H1 (cell line): ENCODE data around the gene BCAR1. TPM values are rescaled to one million over a fixed set of nuclear protein-coding genes. Genes with fewer than 3 reads are reported as not detected.

ENCODE experiments used
- CTCF ChIA-PET: fragments of 300-600 bp; sonication (Branson Sonifier 250); formaldehyde crosslinking; loops from one replicate; lab custom pipeline; 2021; ENCODE audit not compliant: partially characterized antibody; lab: Charles Lee
- POLR2A ChIA-PET: fragments of 300-600 bp; sonication (Branson Sonifier 250); formaldehyde crosslinking; loops from one replicate; lab custom pipeline; 2021; ENCODE audit warnings: inconsistent platforms; ENCODE audit not compliant: partially characterized antibody; lab: Charles Lee
- DNase-seq, 2 experiments: peaks; one replicate each; pipeline versions ENCODE4 v3.0.0 to v3.0.0-alpha.2; 2010 to 2022; ENCODE audit warnings: low spot score in 2 of 2, low read depth in 1 of 2, mixed read lengths in 1 of 2
- FAIRE-seq: peaks from 2 replicates; lab custom pipeline; 2011; peaks lifted over from hg19 to GRCh38; lab: Jason Lieb, UNC
- H2AFZ ChIP-seq: 2 replicates; pipeline ENCODE4 v1.8.1; 2012; ENCODE audit warnings: low read length, inconsistent platforms
- H2AK5ac ChIP-seq: 2 replicates; pipeline ENCODE4 v1.6.1; 2013; ENCODE audit warnings: low read depth, low read length
- H2BK120ac ChIP-seq: replicated peaks from 2 replicates; pipeline ENCODE3; 2013; ENCODE audit warnings: low read depth, low read length, inconsistent platforms
- H2BK12ac ChIP-seq: 2 replicates; pipeline ENCODE4 v1.6.1; 2013; ENCODE audit warnings: low read depth, low read length
- H2BK15ac ChIP-seq: 2 replicates; pipeline ENCODE4 v1.6.1; 2013; ENCODE audit warnings: low read length
- H2BK20ac ChIP-seq: 2 replicates; pipeline ENCODE4 v1.6.1; 2013; ENCODE audit warnings: low read length
- H2BK5ac ChIP-seq: 2 replicates; pipeline ENCODE4 v1.6.1; 2013; ENCODE audit warnings: low read depth, low read length
- H3K14ac ChIP-seq: 2 replicates; pipeline ENCODE4 v1.6.1; 2013; ENCODE audit warnings: inconsistent platforms; ENCODE audit not compliant: insufficient read length
- H3K18ac ChIP-seq: 2 replicates; pipeline ENCODE4 v1.6.1; 2013; ENCODE audit warnings: low read length; ENCODE audit errors: extremely low read depth
- H3K23ac ChIP-seq: 2 replicates; pipeline ENCODE4 v1.6.1; 2013; ENCODE audit warnings: inconsistent platforms; ENCODE audit not compliant: insufficient read length
- H3K23me2 ChIP-seq: 2 replicates; pipeline ENCODE4 v1.6.1; 2013; ENCODE audit warnings: low read depth, low read length
- H3K27ac ChIP-seq: 2 replicates; pipeline ENCODE4 v1.6.1; 2011; ENCODE audit warnings: low read depth, low read length, inconsistent platforms
- H3K27me3 ChIP-seq, 4 experiments: replicated peaks in 1 of 4; 1 replicate in 1 of 4; 2 replicates in 3 of 4; pipeline versions ENCODE4 v1.6.1 to v1.8.1; 2011 to 2013; ENCODE audit warnings: low read length in 3 of 4, mild to moderate bottlenecking in 3 of 4, inconsistent platforms in 2 of 4, mixed read lengths in 2 of 4, moderate library complexity in 1 of 4; ENCODE audit not compliant: control insufficient read depth in 3 of 4, insufficient read depth in 3 of 4; ENCODE audit errors: extremely low read depth in 1 of 4
- H3K36me3 ChIP-seq, 4 experiments: 2 replicates each; pipeline versions ENCODE4 v1.6.1 to v1.8.1; 2011 to 2013; ENCODE audit warnings: mild to moderate bottlenecking in 4 of 4, low read length in 3 of 4, moderate library complexity in 2 of 4, control low read depth in 1 of 4, inconsistent platforms in 1 of 4; ENCODE audit not compliant: insufficient read depth in 4 of 4, control insufficient read depth in 2 of 4
- H3K4ac ChIP-seq: replicated peaks from 2 replicates; pipeline ENCODE3; 2013; ENCODE audit warnings: low read length, low read depth, mixed read lengths, inconsistent platforms; ENCODE audit not compliant: insufficient read length
- H3K4me1 ChIP-seq, 4 experiments: replicated peaks in 1 of 4; 1 replicate in 1 of 4; 2 replicates in 3 of 4; pipeline versions ENCODE4 v1.6.1 to v1.8.1; 2011 to 2013; ENCODE audit warnings: low read length in 3 of 4, inconsistent platforms in 2 of 4, mixed read lengths in 1 of 4; ENCODE audit not compliant: insufficient read depth in 4 of 4, control insufficient read depth in 3 of 4
- H3K4me2 ChIP-seq, 2 experiments: 2 replicates each; pipeline versions ENCODE4 v1.6.1 to v1.8.1; 2011 to 2013; ENCODE audit warnings: low read depth in 2 of 2, low read length in 2 of 2, control low read depth in 1 of 2, inconsistent platforms in 1 of 2, mild to moderate bottlenecking in 1 of 2; ENCODE audit not compliant: insufficient read depth in 1 of 2
- H3K4me3 ChIP-seq, 4 experiments: fragments of 200-600, 300-600 bp in 1 of 4; sonication (generic), shearing (Covaris generic), sonication (Bioruptor Twin) in 1 of 4; 2 replicates each; pipeline versions ENCODE4 v1.5.1 to v1.8.1; 2011 to 2016; ENCODE audit warnings: low read length in 4 of 4, low read depth in 3 of 4, control low read depth in 2 of 4, inconsistent platforms in 2 of 4, mild to moderate bottlenecking in 2 of 4, mixed read lengths in 1 of 4, moderate library complexity in 1 of 4; ENCODE audit not compliant: insufficient read depth in 2 of 4; ENCODE audit errors: extremely low read depth in 1 of 4
- H3K56ac ChIP-seq: replicated peaks from 2 replicates; pipeline ENCODE3; 2013; ENCODE audit warnings: low read depth, mild to moderate bottlenecking, mixed read lengths, low read length, inconsistent platforms; ENCODE audit not compliant: insufficient read length
- H3K79me1 ChIP-seq: 2 replicates; pipeline ENCODE4 v1.6.1; 2013; ENCODE audit warnings: low read depth, low read length, control low read depth
- H3K79me2 ChIP-seq, 2 experiments: 2 replicates each; pipeline versions ENCODE4 v1.6.1 to v1.8.1; 2012 to 2013; ENCODE audit warnings: low read length in 2 of 2, mild to moderate bottlenecking in 2 of 2, inconsistent platforms in 1 of 2; ENCODE audit not compliant: insufficient read depth in 2 of 2, control insufficient read depth in 1 of 2
- H3K9ac ChIP-seq, 4 experiments: replicated peaks in 1 of 4; 1 replicate in 1 of 4; 2 replicates in 3 of 4; pipeline versions ENCODE4 v1.6.1 to v1.8.1; 2011 to 2013; ENCODE audit warnings: low read depth in 3 of 4, low read length in 3 of 4, control low read depth in 2 of 4, mild to moderate bottlenecking in 2 of 4, moderate library complexity in 2 of 4, inconsistent platforms in 1 of 4; ENCODE audit errors: extremely low read depth in 1 of 4
- H3K9me3 ChIP-seq, 2 experiments: 2 replicates each; pipeline versions ENCODE4 v1.6.1 to v1.8.1; 2012 to 2013; ENCODE audit warnings: mild to moderate bottlenecking in 2 of 2, moderate library complexity in 2 of 2, control low read depth in 1 of 2, inconsistent platforms in 1 of 2, low read depth in 1 of 2, low read length in 1 of 2, mixed read lengths in 1 of 2; ENCODE audit not compliant: insufficient read depth in 2 of 2
- H4K20me1 ChIP-seq, 2 experiments: replicated peaks in 1 of 2; 2 replicates each; pipeline versions ENCODE3 to v1.8.1; 2011 to 2013; ENCODE audit warnings: inconsistent platforms in 2 of 2, low read length in 2 of 2, mild to moderate bottlenecking in 1 of 2; ENCODE audit not compliant: insufficient read depth in 2 of 2, control insufficient read depth in 1 of 2
- H4K5ac ChIP-seq: 2 replicates; pipeline ENCODE4 v1.6.1; 2013; ENCODE audit warnings: low read length, low read depth, mixed read lengths, inconsistent platforms; ENCODE audit not compliant: insufficient read length
- H4K8ac ChIP-seq: 2 replicates; pipeline ENCODE4 v1.8.0; 2013; ENCODE audit warnings: mild to moderate bottlenecking, moderate library complexity, low read length, inconsistent platforms; ENCODE audit not compliant: insufficient read depth; ENCODE audit errors: extremely low read depth
- H4K91ac ChIP-seq: replicated peaks from 2 replicates; pipeline ENCODE3; 2013; ENCODE audit warnings: low read length, mixed read lengths, inconsistent platforms; ENCODE audit not compliant: insufficient read length
- POU5F1 ChIP-seq: IDR thresholded peaks from 2 replicates; pipeline ENCODE4 v1.6.1; 2011; ENCODE audit warnings: low read depth, mild to moderate bottlenecking, low read length, moderate library complexity
- TAF1 ChIP-seq: IDR thresholded peaks from 2 replicates; pipeline ENCODE4 v1.6.1; 2011; ENCODE audit warnings: mild to moderate bottlenecking, low read depth, low read length
- WGBS, 2 experiments: shearing (Covaris generic) in 1 of 2; methylation state at CpG; one replicate each; pipeline versions ENCODE4 v1.1.6 to v1.1.7; 2013 to 2015; ENCODE audit warnings: low lambda C conversion rate in 2 of 2, mixed read lengths in 2 of 2, inconsistent platforms in 1 of 2, low coverage in 1 of 2, missing lambda C conversion rate in 1 of 2; ENCODE audit not compliant: insufficient replicate concordance in 2 of 2, insufficient coverage in 1 of 2, insufficient read length in 1 of 2; ENCODE audit errors: extremely low coverage in 1 of 2, missing lambda C conversion rate in 1 of 2; 5-methylcytosine and 5-hydroxymethylcytosine counted together
- polyA plus RNA-seq, 7 experiments: library from polyadenylated mRNA; depleted of rRNA in 3 of 7; stranded (reverse) in 5 of 7; unstranded in 2 of 7; fragments of >200 nt in 5 of 7; fragments of 200-250 nt in 2 of 7; gene quantifications; 1 replicate in 5 of 7; 2 replicates in 1 of 7; 4 replicates in 1 of 7; pipeline versions ENCODE4 v1.2.1 to v1.2.3, GENCODE V29; 2011 to 2013; ENCODE audit warnings: missing spikeins in 2 of 7, mixed read lengths in 2 of 7
- total RNA-seq: library from RNA; stranded (reverse); fragmentation: NEBNext Ultra II Directional; extraction: Animal tissue kit (Norgen Biotek cat#: 25700); gene quantifications from 2 replicates; pipeline ENCODE4 v1.2.1, GENCODE V29; 2021
- TF ChIP-seq, protein P1 (sequence below): IDR thresholded peaks from 2 replicates; pipeline ENCODE4 v1.6.1; 2012; ENCODE audit warnings: inconsistent platforms

The BCAR1 gene
- total and polyA plus RNA-seq, 2 of the 8 experiments (the other 6 are each of a cell fraction or from before 2014, with no cell fraction given): 59.8 to 105 TPM

DNA sequence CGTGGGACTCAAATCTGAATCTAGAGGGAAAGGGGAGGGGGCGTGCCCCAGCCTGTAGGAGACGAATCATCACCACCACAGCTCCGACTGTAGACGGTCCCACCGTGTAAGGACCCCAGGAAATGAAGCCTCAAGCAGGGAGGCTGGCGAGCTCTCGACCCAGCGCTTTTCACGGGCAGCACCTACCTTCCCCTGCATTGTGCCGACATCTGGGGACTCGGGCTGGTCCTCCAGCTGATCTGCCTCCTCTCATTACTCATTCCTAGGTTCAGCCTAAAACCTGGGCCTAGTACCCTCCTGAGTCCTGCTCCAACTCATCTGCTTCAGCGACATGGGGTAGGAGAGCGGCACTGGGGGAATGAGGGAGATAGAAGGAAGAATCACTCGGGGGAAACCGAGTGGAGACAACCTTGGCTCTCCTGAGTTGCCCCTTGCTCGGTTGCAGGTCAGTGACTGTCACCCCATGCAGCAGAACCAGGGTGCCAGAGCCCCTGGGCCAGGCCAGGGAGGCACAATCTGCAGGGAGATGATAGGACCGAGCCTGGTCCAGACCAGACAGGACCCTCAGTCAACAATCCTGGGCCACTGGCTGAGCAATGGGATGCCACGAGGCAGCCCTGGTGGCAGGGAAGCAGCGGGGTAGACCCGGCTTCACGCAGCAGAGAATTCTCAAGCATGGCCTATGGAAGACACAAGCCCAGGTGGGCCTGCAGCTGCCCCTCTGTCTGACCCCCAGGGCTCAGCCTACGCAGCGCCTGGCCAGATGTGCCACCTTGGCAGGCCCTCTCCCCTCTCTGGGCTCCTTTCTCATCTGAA, 833 bp upstream of the BCAR1 start:
- H3K27ac ChIP-seq: peak overlapping the region; percentile 84
- peak overlapping the region; percentile 62; the same call in 1 of the 2 replicates for H2AFZ ChIP-seq
- peak overlapping the region; percentile 76 to 89 for H3K4me2 ChIP-seq
- H3K56ac ChIP-seq: peak overlapping the region; percentile 63
- POLR2A ChIA-PET: interaction anchor here (0.9 to 16.2 kb wide), 9 partner anchors 12 to 181 kb away, joined by 3 to 375 read pairs (median 5); partner anchors contain the start of gene CFDP1
- peaks cover 14% of the 10 kb centered on the region; the same call in 1 of the 2 replicates for H3K23me2 ChIP-seq
- H2BK15ac ChIP-seq: peak overlapping the region; percentile 88; the same call in 1 of the 2 replicates
- H3K4me3 ChIP-seq: peak overlapping the region in 3 of 4 experiments; percentile 5 to 51 (median 19); a peak in 4 of 8 replicates
- H4K5ac ChIP-seq: peak overlapping the region; percentile 73
- H3K4ac ChIP-seq: peak overlapping the region; percentile 94
- FAIRE-seq: no peak
- peaks cover 27 to 31% of the 10 kb centered on the region in 2 experiments for H4K20me1 ChIP-seq
- H3K23ac ChIP-seq: no peak overlapping the region
- CTCF ChIA-PET: interaction anchor here (0.6 to 15.7 kb wide), 3 partner anchors 17 to 392 kb away, joined by 3 to 236 read pairs (median 16); no protein-coding TSS in a partner anchor
- H2BK12ac ChIP-seq: peak overlapping the region; percentile 97
- H4K91ac ChIP-seq: peak overlapping the region; percentile 98
- H2BK120ac ChIP-seq: peak overlapping the region; percentile 47
- peak overlapping the region; percentile 100; the same call in 1 of the 2 replicates for H2BK20ac ChIP-seq
- no peaks in the 10 kb centered on the region; a peak in 1 of 7 replicates for H3K27me3 ChIP-seq
- H4K8ac ChIP-seq: peak overlapping the region; percentile 84
- peaks cover 27 to 75% of the 10 kb centered on the region in 2 experiments for H3K79me2 ChIP-seq
- peak overlapping the region; percentile 97 for H2AK5ac ChIP-seq
- no peak for DNase-seq
- H3K36me3 ChIP-seq: no peaks in the 10 kb centered on the region
- H3K9me3 ChIP-seq: no peaks in the 10 kb centered on the region
- no peak overlapping the region for H3K14ac ChIP-seq
- H3K79me1 ChIP-seq: peaks cover 41% of the 10 kb centered on the region
- H2BK5ac ChIP-seq: peak overlapping the region; percentile 98
- TF ChIP-seq TAF1 (0 out of 2 replicates have a peak, but pooled peaks have one; percentile 6), POU5F1 (no peak)
- TF ChIP-seq, protein P1, sequence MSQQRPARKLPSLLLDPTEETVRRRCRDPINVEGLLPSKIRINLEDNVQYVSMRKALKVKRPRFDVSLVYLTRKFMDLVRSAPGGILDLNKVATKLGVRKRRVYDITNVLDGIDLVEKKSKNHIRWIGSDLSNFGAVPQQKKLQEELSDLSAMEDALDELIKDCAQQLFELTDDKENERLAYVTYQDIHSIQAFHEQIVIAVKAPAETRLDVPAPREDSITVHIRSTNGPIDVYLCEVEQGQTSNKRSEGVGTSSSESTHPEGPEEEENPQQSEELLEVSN: no peak
- 53% methylated on average over 20 of the region's 24 CpGs; no CpG with 5 or more reads in 1 of the 2 experiments for WGBS, 2 experiments
- peaks cover 13 to 76% (median 65%) of the 10 kb centered on the region in 4 experiments for H3K4me1 ChIP-seq
- H3K9ac ChIP-seq: peak overlapping the region in 3 of 4 experiments; percentile 26 to 61 (median 42); a peak in 6 of 7 replicates
- peak overlapping the region; percentile 98 for H3K18ac ChIP-seq
